ENCODE data around the gene LMF1. TPM values are rescaled to one million over a fixed set of nuclear protein-coding genes. Genes with fewer than 3 reads are reported as not detected.
A peak's percentile ranks its signal among the peaks of the same experiment; 100 is the strongest.

The LMF1 gene
- total and polyA plus RNA-seq, 2 of the 13 experiments (the other 11 are each of a cell fraction or from before 2014, with no cell fraction given): 6.8 to 8.5 TPM

- H3K9ac ChIP-seq (ENCODE audit: insufficient read depth, low read depth, low read length): no peak overlapping the region
- H3K4me1 ChIP-seq (ENCODE audit: insufficient read depth, low read length): no peaks in the 10 kb centered on the region
- peaks cover 22 to 85% of the 10 kb centered on the region in 2 experiments for H3K27me3 ChIP-seq (ENCODE audit: control insufficient read depth in 1 of 2, insufficient read depth in 2 of 2, low read length in 2 of 2)
- DNase-seq (ENCODE audit: low spot score) (no peak), FAIRE-seq (no peak), ATAC-seq (no peak)
- no peak for TF ChIP-seq ZNF570 (CRISPR knock-in tag; IDR thresholded peaks at IDR 0.05; ENCODE audit: borderline replicate concordance)
- TF ChIP-seq SNAPC2 (CRISPR knock-in tag; IDR thresholded peaks at IDR 0.05): no peak
- no peak for TF ChIP-seq SMARCE1 (IDR thresholded peaks at IDR 0.05; ENCODE audit: borderline replicate concordance)
- no peak for TF ChIP-seq EEA1 (CRISPR knock-in tag; IDR thresholded peaks at IDR 0.05; ENCODE audit: borderline replicate concordance)
- no peak for TF ChIP-seq NCOA1 (CRISPR knock-in tag; IDR thresholded peaks at IDR 0.05)
- no peak for TF ChIP-seq SMAD1 (CRISPR knock-in tag; IDR thresholded peaks at IDR 0.05; ENCODE audit: borderline replicate concordance, low read depth)
- TF ChIP-seq MZF1 (CRISPR knock-in tag; IDR thresholded peaks at IDR 0.05; ENCODE audit: borderline replicate concordance): no peak
- no peak for TF ChIP-seq FOSL1 (CRISPR knock-in tag; IDR thresholded peaks at IDR 0.05; ENCODE audit: borderline replicate concordance)
- no peak for TF ChIP-seq ZSCAN12 (CRISPR knock-in tag; IDR thresholded peaks at IDR 0.05)
- no peak for TF ChIP-seq ZNF225 (CRISPR knock-in tag; IDR thresholded peaks at IDR 0.05)
- no peak for TF ChIP-seq FOXJ3 (CRISPR knock-in tag; IDR thresholded peaks at IDR 0.05; ENCODE audit: borderline replicate concordance)
- no peak for TF ChIP-seq IRF2 (CRISPR knock-in tag; IDR thresholded peaks at IDR 0.05)
- TF ChIP-seq MTF2 (CRISPR knock-in tag; IDR thresholded peaks at IDR 0.05; ENCODE audit: borderline replicate concordance): peak; percentile 87
- no peak for TF ChIP-seq ZNF354B (CRISPR knock-in tag; IDR thresholded peaks at IDR 0.05)
- TF ChIP-seq EZH2 (conservative IDR thresholded peaks at IDR 0.05; ENCODE audit: low read depth, low read length): 0 out of 2 replicates have a peak, but pooled peaks have one; percentile 27
- TF ChIP-seq HOXA5 (CRISPR knock-in tag; IDR thresholded peaks at IDR 0.05): no peak
- TF ChIP-seq ZSCAN31 (CRISPR knock-in tag; IDR thresholded peaks at IDR 0.05; ENCODE audit: low read depth): no peak
- TF ChIP-seq ZNF670 (CRISPR knock-in tag; IDR thresholded peaks at IDR 0.05; ENCODE audit: borderline replicate concordance): no peak
- TF ChIP-seq ZBTB14 (CRISPR knock-in tag; IDR thresholded peaks at IDR 0.05): 0 out of 2 replicates have a peak, but pooled peaks have one; percentile 2
- H3K9me3 ChIP-seq (ENCODE audit: low read length): no peaks in the 10 kb centered on the region
- H3K27ac ChIP-seq (ENCODE audit: extremely low read length, insufficient read depth, low read length): no peak overlapping the region
- 0 out of 2 replicates have a peak overlapping the region, but pooled peaks have one; percentile 7 for H3K4me2 ChIP-seq (ENCODE audit: low read depth, low read length)
- WGBS (ENCODE audit: low lambda C conversion rate): 64% methylated on average over 5 of the region's 76 CpGs
- H4K20me1 ChIP-seq (ENCODE audit: insufficient read depth, low read length): no peaks in the 10 kb centered on the region
- ChIA-PET CTCF (ENCODE audit: low intra/inter-chr PET ratio, low total read pairs) (no interaction called here), POLR2A (interaction anchor here (3.6 kb wide), 1 partner anchor 11 kb away, joined by 38 read pairs; the partner anchor contains the start of gene LMF1)
- no peak overlapping the region for H2AFZ ChIP-seq (ENCODE audit: low read length)
- no TSS peak for BruUV-seq (replicated peaks)
- in situ Hi-C loops (cut with HindIII; ENCODE audit: extremely low pct_ligation_motif_present, low pct_unique_long_range_greater_than_20kb) (no loop called here), intact Hi-C loops (cut with micrococcal nuclease; ENCODE audit: unreplicated experiment) (no loop called here)
- no peaks in the 10 kb centered on the region for H3K36me3 ChIP-seq (replicated peaks in 1 of 2; ENCODE audit: control insufficient read depth in 1 of 2, insufficient read depth in 2 of 2, low read length in 2 of 2)
- H3K4me3 ChIP-seq (replicated peaks in 1 of 3; ENCODE audit: insufficient read depth in 1 of 3, low read depth in 2 of 3, low read length in 3 of 3): peak overlapping the region in 1 of 3 experiments; percentile 43; a peak in 1 of 6 replicates
- H3K79me2 ChIP-seq (ENCODE audit: insufficient read depth, low read length): no peaks in the 10 kb centered on the region
Observed at GRCh38 chr16:982145-983043, 11.6 kb upstream of the LMF1 start.

Measured in HepG2 (cell line).